DMS79 (cell line): Measurements from ENCODE around the gene AGRN.
"Not testable (repeated sequence)": the region's sequence is repeated elsewhere in the genome, so short reads cannot be mapped to it uniquely, and the experiment has no call there.

Experiments
- DNase-seq: peaks from one replicate; lab custom pipeline; 2025; lab: John Stamatoyannopoulos, UW

AGRN gene

GRCh38 chr1:1053682-1054081, 33.8 kb downstream of the AGRN start:
- DNase-seq: no peak

GRCh38 chr1:1054099-1054700, 34.3 kb downstream of the AGRN start:
- DNase-seq: no peak

GRCh38 chr1:1054971-1055370, 35.1 kb downstream of the AGRN start:
- DNase-seq: no peak

DNA sequence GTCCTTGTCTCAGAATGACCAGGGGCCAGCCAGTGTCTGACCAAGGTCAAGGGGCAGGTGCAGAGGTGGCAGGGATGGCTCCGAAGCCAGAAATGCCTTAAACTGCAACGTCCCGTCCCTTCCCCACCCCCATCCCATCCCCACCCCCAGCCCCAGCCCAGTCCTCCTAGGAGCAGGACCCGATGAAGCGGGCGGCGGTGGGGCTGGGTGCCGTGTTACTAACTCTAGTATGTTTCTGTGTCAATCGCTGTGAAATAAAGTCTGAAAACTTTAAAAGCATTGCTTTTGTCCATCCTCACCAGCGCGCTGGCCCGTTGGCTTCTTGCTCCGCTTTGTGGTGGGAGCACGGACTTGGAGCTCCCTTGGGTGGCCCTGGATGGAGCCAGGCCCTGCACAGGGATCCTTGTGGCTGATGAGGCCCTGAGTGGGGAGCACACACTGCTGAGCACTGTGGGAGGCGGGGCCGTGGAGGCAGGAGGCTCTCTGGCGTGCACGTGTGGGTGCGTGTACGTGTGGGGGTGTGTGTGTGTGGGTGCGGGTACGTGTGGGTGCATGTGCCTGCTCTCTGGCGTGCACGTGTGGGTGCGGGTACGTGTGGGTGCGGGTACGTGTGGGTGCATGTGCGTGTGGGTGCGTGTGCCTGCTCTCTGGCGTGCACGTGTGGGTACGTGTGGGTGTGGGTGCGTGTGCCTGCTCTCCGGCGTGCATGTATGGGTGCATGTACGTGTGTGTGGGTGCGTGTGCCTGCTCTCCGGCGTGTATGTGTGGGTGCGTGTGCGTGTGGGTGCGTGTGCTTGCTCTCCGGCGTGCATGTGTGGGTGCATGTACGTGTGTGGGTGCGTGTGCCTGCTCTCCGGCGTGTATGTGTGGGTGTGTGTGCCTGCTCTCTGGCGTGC, 36.2 kb downstream of the AGRN start:
- DNase-seq: no peak

GRCh38 chr1:1057769-1058087, 37.8 kb downstream of the AGRN start:
- DNase-seq: not testable (repeated sequence)

DNA sequence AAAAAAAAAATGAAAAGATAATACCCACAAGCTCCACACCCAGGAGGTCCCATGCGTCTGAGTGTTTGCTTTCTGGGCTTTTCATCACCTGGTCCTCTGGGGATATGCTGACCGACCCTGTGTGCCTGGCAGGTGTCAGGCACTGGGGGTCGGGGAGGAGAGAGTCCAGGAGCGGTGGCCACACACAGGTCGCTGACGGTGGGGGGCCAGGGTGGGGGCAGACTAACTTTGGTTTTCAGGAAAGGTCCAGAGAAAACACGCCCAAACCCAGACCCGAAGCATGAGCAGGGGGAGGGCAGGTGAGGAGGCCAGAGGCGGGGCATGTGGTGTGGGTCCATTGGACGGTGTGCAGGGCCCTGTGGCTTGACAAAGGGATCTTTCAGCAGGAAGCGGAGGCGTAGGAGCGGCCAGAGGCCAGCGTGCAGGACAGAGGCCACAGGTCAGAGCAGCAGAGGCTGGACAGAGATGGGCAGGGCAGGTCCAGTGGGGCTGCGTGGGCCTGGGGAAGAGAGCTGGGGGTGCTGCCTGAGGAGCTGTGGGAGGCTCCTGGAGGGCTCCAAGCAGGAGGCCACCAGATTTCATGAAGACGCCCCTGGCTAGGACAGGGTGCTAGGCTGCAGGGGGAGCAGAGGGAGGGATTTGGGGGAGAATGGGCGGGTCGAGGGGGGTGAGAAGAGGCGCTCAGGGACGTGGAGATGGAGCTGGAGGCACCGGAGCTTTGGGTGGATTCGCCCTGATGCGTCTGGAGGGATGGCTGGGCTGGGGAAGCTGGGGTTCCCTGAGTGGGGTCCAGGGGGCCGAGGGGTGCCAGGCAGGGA, 38.4 kb downstream of the AGRN start:
- DNase-seq: no peak

- DNase-seq: peak; percentile 17
These were observed 39.1 kb downstream of the AGRN start for GRCh38 chr1:1058921-1059493.

GRCh38 chr1:1059494-1060280, 39.8 kb downstream of the AGRN start:
- DNase-seq: peak; percentile 42

GRCh38 chr1:1060281-1061000, 40.5 kb downstream of the AGRN start:
- no peak for DNase-seq

- no peak for DNase-seq
These were observed 41.9 kb downstream of the AGRN start for GRCh38 chr1:1061682-1062345.

DNA sequence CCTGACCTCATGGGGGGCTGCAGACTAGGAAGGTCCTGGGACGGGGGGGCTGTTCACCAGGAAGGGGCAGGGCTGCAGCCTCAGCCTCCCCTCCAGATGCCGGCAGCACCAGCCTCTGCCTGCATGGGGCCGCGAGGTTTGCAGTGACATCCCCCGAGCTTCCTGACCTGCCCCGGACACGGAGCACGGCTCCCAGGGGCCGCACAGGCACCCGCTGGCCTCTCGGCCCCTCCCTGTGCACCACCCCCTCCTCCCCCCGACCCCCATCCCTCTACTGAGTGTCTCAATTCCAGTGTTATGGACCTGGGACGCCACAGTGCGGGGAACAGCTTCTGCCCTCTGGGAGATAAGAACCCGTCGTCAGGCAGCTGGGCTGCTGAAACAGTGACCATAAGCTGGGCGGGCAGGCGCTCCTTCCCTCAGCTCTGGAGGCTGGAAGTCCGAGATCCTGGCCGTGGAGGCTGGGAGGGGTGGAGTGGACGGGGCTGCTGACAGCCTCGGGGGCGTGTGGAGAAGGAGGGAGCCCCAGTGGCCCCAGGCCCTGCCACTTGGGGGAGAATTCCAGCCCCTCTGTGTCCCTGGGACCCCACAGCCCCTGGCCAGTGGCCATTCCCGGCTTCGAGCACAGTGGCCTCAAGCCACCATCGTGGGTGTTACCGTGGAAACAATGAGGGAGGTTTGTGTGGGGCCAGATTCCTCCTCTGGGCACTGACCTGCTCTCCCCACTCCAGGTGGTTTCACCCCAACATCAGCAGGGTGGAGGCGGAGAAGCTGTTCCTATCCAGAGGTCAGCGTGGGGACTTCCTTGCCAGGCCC, 42.6 kb downstream of the AGRN start:
- DNase-seq: no peak

- DNase-seq: no peak
These were observed 43.5 kb downstream of the AGRN start for GRCh38 chr1:1063261-1063944.

DNA sequence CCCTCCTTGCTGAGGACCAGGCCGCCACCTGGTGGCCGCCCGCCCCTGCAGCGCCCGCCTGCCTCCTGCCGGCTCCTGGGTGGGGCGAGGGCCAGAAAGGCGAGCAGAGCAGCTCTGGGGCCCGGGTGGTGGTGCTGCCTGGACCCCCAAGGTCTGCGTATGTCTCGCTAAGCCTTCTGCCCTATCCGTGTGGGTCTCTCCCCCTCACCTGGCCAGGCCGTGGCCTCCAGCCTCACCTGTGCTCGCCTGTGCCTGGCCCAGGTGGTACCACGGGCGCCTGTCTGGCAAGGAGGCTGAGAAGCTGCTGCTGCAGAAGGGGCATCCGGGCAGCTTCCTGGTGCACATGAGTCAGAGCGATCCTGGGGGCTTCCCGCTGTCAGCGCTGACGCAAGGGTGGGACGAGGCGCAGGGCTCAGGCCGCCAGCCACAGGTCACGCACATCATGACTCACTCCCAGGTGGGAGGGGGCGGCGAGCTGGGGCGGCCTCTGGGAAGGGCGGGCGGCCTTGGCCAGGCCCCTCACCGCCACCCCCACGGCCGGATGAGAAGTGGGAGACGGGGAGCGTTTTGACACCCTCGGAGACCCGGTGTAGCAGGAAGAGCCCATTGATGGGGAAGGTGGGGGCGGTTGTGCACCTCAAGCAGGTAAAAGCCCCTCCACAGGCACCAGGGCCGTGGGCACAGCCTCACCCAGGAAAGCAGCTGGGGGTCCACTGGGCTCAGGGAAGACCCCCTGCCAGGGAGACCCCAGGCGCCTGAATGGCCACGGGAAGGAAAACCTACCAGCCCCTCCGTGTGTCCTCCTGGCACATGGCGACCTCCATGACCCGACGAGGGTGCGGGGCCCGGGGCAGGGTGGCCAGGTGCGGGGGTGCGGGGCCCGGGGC, 44.3 kb downstream of the AGRN start:
- no peak for DNase-seq

GRCh38 chr1:1065265-1065939, 45.5 kb downstream of the AGRN start:
- no peak for DNase-seq

DNA sequence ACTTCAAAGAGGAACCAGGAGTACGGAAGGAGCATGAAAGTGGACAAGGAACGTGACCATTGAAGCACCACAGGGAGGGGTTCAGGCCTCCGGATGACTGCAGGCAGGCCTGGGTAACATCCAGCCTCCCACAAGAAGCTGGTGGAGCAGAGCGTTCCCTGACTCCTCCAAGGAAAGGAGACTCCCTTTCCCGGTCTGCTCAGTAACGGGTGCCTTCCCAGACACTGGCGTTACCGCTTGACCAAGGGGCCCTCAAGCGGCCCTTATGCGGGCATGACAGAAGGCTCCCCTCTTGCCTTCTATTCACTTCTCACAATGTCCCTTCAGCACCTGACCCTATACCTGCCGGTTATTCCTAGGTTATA, 46.0 kb downstream of the AGRN start:
- not testable (repeated sequence) for DNase-seq

GRCh38 chr1:1066403-1067283, 46.7 kb downstream of the AGRN start:
- DNase-seq: no peak
